ENCODE data around the gene COBL.

Gene COBL

DNA sequence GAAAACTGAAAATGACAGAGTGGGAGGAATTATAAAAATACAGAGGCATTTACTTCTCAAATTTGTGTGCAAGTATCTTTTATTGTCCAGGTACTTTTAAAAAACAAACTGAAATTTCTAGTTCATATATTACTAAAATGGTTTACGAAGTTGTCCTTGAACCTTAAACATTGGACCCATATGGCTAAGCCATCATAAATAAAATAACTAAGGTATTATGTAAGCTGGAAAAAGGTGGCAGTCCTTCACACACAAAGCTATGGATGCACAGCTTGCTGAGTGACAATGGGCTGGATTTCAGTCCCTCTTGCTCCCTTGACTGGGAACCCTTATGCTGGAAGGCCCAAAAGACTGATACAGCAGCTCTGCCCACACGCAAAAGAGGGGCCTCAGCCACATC is 66.1 kb downstream of the COBL start:
- no peak for DNase-seq

DNA sequence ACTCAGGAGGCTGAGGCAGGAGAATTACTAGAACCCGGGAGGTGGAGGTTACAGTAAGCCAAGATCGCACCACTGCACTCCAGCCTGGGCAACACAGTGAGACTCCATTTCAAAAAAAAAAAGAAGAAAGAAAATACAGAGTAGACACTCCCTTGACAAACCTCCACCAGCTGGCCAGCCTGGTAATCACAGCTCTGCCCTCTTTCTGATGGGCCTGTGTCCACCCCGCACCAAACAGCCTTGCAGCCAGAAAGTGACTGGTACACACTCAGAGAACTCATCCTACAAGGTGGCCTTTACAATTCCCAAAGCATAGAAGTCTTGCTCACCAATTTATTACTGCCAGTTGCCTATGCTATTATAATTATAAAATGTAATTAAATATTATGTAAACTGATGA is 66.6 kb downstream of the COBL start:
- DNase-seq, result no peak

- DNase-seq, result no peak
These were observed 67.2 kb downstream of the COBL start for GRCh38 chr7:51249187-51249945.

- no peak for DNase-seq
These were observed 70.1 kb downstream of the COBL start for GRCh38 chr7:51246258-51247245.

DNA sequence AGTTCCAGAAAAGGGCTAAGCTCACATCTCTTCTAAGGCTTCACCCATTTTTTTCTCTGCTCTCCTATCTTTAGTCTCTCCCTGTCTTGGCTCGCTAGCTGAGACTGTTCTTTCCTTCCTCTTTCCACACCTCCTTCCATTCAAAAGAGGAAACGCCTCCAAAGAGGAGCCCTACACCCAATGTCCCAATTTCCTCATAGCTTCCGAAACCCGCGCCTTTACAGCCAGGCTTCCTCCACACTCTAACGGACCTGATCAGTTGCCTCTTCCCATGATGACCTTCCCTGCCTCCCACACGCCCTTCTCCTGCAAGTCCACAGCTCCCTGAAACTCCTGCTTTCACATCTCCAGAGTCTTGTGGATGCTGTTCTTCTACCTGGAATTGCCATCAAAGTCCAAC is 71.7 kb downstream of the COBL start:
- no peak for DNase-seq

DNA sequence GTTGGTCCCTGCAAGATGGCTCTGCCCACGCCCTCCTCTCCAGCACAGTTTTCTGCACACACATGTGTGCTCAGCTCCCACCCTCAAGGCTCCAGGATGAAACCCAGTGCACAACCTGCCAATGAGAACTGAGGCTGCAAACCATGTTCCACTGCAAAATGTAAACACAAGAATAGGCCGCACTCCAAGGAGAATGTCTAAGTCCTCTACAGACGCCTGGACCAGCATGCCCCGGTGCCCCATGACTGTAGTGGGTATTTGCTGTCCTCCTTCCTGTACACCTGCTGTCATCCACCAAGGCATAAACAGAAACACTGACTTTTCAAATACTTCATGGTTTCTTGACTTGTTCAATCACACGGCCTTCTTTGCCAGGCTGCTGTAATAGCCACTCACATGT is 72.6 kb downstream of the COBL start:
- no peak for DNase-seq

DNA sequence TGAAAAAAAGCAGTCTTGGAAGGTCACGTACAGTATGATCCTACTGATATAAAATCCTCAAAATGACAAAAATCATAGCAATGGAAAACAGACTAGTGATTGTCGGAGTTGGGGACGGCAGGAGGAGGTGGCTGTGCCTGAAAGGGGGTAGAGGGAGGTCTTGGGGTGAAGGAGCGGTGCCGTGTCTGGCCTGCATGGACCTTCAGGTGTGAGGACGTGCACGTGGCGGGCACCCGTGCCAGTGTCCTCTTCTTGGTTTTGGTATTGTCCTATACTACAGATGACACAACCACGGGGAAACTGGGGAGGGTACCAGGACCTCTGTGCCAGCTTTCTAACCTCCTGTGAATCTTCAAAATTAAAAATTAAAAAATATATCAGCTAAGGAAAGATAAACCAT is 73.0 kb downstream of the COBL start:
- DNase-seq, result no peak

GRCh38 chr7:51242881-51243518 is 73.6 kb downstream of the COBL start:
- DNase-seq, result no peak

DNA sequence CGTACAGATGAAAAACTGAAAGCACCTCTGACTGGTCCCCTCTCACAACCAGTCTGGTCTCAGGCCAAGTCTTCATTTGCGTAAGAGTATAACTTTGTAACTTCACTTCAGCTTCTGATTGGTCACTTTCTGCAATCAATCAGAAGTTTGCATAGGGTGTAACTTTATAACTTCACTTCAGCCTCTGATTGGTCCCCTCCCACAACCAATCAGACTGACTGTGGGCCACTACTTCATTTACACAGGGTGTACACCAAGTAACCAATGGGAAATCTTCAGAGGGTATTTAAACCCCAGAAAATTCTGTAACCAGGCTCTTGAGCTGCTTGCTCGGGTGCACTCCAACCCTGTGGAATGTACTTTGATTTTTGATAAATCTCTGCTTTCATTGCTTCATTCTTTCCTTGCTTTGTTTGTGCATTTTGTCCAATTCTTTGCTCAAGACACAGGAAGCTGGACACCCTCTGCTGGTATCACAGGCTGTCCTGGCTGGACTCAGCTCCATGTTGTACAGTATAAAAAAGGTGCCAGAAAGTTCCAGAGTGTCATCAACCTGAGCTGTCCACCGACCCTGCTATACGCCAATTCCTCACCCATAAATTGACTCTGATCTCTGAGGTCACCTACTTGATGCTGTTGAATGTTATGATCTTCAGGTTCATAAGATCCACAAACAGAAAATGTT is 74.5 kb downstream of the COBL start:
- no peak for DNase-seq

- DNase-seq, result no peak
These were observed 75.7 kb downstream of the COBL start for GRCh38 chr7:51240868-51241267.

DNA sequence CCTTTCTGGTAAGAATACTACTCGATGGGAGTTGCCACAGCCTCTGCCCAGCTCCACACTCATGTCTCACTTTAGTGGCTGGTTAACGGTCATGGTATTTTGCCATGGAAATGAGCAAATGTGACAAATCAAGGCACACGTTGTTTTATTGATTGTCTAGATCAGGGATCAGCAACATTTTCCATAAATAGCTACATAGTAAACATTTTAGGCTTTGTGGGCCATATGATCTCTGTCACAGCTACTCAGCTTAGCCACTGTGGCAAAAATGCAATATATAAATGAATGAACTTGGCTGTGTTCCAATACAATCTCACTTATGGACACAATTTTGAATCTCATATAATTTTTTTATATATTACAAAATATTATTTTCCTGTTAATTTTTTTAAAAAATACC is 76.9 kb downstream of the COBL start:
- no peak for DNase-seq

DNA sequence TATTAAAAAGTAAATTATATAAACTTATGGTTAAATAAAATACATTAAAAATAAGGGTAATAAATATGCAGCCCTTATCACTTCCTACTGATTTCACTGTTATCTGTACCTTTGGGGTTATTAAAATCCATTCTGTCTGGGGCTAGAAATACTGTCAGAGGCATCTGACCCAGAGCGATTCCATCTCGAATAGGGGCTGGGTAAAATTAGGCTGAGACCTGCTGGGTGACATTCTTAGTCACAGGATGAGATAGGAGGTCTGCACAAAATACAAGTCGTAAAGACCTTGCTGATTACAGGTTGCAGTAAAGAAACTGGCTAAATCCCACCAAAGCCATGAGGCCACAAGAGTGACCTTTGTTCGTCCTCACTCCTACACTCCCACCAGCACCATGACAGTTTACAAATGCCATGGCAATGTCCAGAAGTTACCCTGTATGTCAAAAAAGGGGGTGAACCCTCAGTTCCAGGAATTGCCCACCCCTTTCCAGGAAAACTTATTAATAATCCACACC is 77.6 kb downstream of the COBL start:
- no peak for DNase-seq

- DNase-seq, result no peak
These were observed 79.0 kb downstream of the COBL start for GRCh38 chr7:51237446-51238133.

GRCh38 chr7:51236470-51237132 is 80.0 kb downstream of the COBL start:
- no peak for DNase-seq

- no peak for DNase-seq
These were observed 80.9 kb downstream of the COBL start for GRCh38 chr7:51235593-51236313.

GRCh38 chr7:51234609-51235308 is 81.8 kb downstream of the COBL start:
- no peak for DNase-seq

GRCh38 chr7:51234139-51234538 is 82.5 kb downstream of the COBL start:
- DNase-seq, result no peak

GRCh38 chr7:51233374-51233773 is 83.2 kb downstream of the COBL start:
- DNase-seq, result no peak

DNA sequence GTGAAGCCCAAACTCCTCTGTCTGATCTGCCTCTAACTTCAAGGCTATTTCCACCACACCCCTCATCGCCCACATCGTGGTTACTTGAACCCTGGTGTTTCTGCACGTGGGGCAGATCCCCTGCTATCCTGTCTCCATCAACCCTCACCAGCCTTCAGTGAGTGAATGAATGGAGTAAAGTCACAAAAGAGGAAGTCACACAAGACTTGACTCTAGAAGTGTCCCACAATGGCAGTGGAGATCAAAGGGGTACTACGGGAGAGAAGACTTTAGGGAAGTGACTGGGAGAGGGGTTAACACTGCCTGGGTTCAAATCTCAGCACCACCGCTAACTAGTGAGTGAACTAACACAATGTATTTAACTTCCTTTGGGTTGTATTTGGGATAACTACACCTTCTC is 85.9 kb downstream of the COBL start:
- DNase-seq, result no peak

GRCh38 chr7:51230324-51230625 is 86.3 kb downstream of the COBL start:
- DNase-seq, result no peak

All from NCI-H1417 treated with DMSO at 0.1 percent for 48 hours (cell line).